GM19438 (cell line): ENCODE results near the gene ASAP3.

Experiments used
- ATAC-seq: cut with Tn5 transposase; IDR thresholded peaks from one replicate; pipeline ENCODE4 v1.9.1; 2021; ENCODE audit warnings: low read depth; ENCODE audit not compliant: unreplicated experiment

ASAP3 gene

GRCh38 chr1:23451441-23451840 lies 32.5 kb downstream of the ASAP3 start:
- no peak for ATAC-seq

GRCh38 chr1:23450894-23451293 lies 33.1 kb downstream of the ASAP3 start:
- ATAC-seq = no peak

- no peak for ATAC-seq
These were observed 34.0 kb downstream of the ASAP3 start for GRCh38 chr1:23449958-23450357.

- no peak for ATAC-seq
These were observed 34.7 kb downstream of the ASAP3 start for GRCh38 chr1:23449306-23449705.

- ATAC-seq = no peak
These were observed 35.1 kb downstream of the ASAP3 start for GRCh38 chr1:23448846-23449245.

GRCh38 chr1:23446661-23447310 lies 37.2 kb downstream of the ASAP3 start:
- no peak for ATAC-seq

GRCh38 chr1:23444596-23445390 lies 39.2 kb downstream of the ASAP3 start:
- ATAC-seq = no peak

- ATAC-seq = no peak
These were observed 39.9 kb downstream of the ASAP3 start for GRCh38 chr1:23444104-23444533.

GRCh38 chr1:23442751-23443150 lies 41.2 kb downstream of the ASAP3 start:
- ATAC-seq = no peak

- ATAC-seq = no peak
These were observed 42.4 kb downstream of the ASAP3 start for GRCh38 chr1:23441446-23442148.

GRCh38 chr1:23438545-23438944 lies 45.4 kb downstream of the ASAP3 start:
- no peak for ATAC-seq

GRCh38 chr1:23437355-23437664 lies 46.7 kb downstream of the ASAP3 start:
- no peak for ATAC-seq

- ATAC-seq = no peak
These were observed 47.2 kb downstream of the ASAP3 start for GRCh38 chr1:23436520-23437354.

GRCh38 chr1:23434260-23434775 lies 49.7 kb downstream of the ASAP3 start:
- no peak for ATAC-seq

GRCh38 chr1:23433122-23433521 lies 50.9 kb downstream of the ASAP3 start:
- ATAC-seq = no peak

- no peak for ATAC-seq
These were observed 52.5 kb downstream of the ASAP3 start for GRCh38 chr1:23431431-23431830.

- ATAC-seq = no peak
These were observed 53.2 kb downstream of the ASAP3 start for GRCh38 chr1:23430803-23431202.

- no peak for ATAC-seq
These were observed 55.7 kb downstream of the ASAP3 start for GRCh38 chr1:23428136-23428905.

- no peak for ATAC-seq
These were observed 56.4 kb downstream of the ASAP3 start for GRCh38 chr1:23427550-23427949.

- no peak for ATAC-seq
These were observed 57.2 kb downstream of the ASAP3 start for GRCh38 chr1:23426828-23427227.
